GDM1 (cell line): ENCODE measurements around the gene CAV3.

Experiments
- DNase-seq: peaks from one replicate; lab custom pipeline; 2025; lab: John Stamatoyannopoulos, UW

Gene CAV3

GRCh38 chr3:8736436-8736835, 2.8 kb downstream of the CAV3 start:
- no peak for DNase-seq

- no peak for DNase-seq
Observed at GRCh38 chr3:8737301-8737700, 3.7 kb downstream of the CAV3 start.

GRCh38 chr3:8737823-8738222, 4.2 kb downstream of the CAV3 start:
- DNase-seq, result no peak

- DNase-seq, result no peak
Observed at GRCh38 chr3:8738639-8739038, 5.0 kb downstream of the CAV3 start.

- DNase-seq, result no peak
Observed at GRCh38 chr3:8739757-8740504, 6.3 kb downstream of the CAV3 start.

GRCh38 chr3:8741581-8742261, 8.1 kb downstream of the CAV3 start:
- DNase-seq, result no peak

GRCh38 chr3:8743021-8743601, 9.5 kb downstream of the CAV3 start:
- no peak for DNase-seq

- no peak for DNase-seq
Observed at GRCh38 chr3:8743911-8744310, 10.3 kb downstream of the CAV3 start.

GRCh38 chr3:8745619-8746370, 12.2 kb downstream of the CAV3 start:
- DNase-seq, result no peak

- DNase-seq, result no peak
Observed at GRCh38 chr3:8746780-8747345, 13.3 kb downstream of the CAV3 start.

GRCh38 chr3:8749316-8749715, 15.7 kb downstream of the CAV3 start:
- DNase-seq, result no peak

GRCh38 chr3:8752832-8753231, 19.2 kb downstream of the CAV3 start:
- DNase-seq, result no peak

- DNase-seq, result no peak
Observed at GRCh38 chr3:8755097-8755496, 21.5 kb downstream of the CAV3 start.

GRCh38 chr3:8755564-8756237, 22.1 kb downstream of the CAV3 start:
- DNase-seq, result no peak

GRCh38 chr3:8756671-8757070, 23.1 kb downstream of the CAV3 start:
- DNase-seq, result no peak

- DNase-seq, result no peak
Observed at GRCh38 chr3:8757551-8758518, 24.2 kb downstream of the CAV3 start.

GRCh38 chr3:8759038-8759707, 25.6 kb downstream of the CAV3 start:
- no peak for DNase-seq

GRCh38 chr3:8760091-8760490, 26.5 kb downstream of the CAV3 start:
- DNase-seq, result no peak

GRCh38 chr3:8760506-8760905, 26.9 kb downstream of the CAV3 start:
- no peak for DNase-seq

GRCh38 chr3:8761866-8762265, 28.3 kb downstream of the CAV3 start:
- no peak for DNase-seq
